Measurements from ENCODE around the gene PRSS22.

- TF ChIP-seq CTCF (conservative IDR thresholded peaks at IDR 0.05; ENCODE audit: low read length) (no peak), EZH2phosphoT487 (IDR thresholded peaks at IDR 0.05; ENCODE audit: borderline replicate concordance) (no peak)
These were observed 43.2 kb downstream of the PRSS22 start for GRCh38 chr16:2814551-2815298.
